Neuron (in vitro differentiated cells): Measurements from ENCODE around the gene SLX9.
"Not testable (repeated sequence)": the region's sequence is repeated elsewhere in the genome, so short reads cannot be mapped to it uniquely, and the experiment has no call there.

Experiments
- H2AFZ ChIP-seq: one replicate; pipeline ENCODE4 v1.6.1; 2013; ENCODE audit warnings: low read depth, mild to moderate bottlenecking, inconsistent platforms, low read length, moderate library complexity
- H3K27me3 ChIP-seq: one replicate; pipeline ENCODE4 v1.6.1; 2013; ENCODE audit warnings: low read length; ENCODE audit not compliant: insufficient read depth
- H3K36me3 ChIP-seq: one replicate; pipeline ENCODE4 v1.6.1; 2013; ENCODE audit warnings: low read length; ENCODE audit not compliant: insufficient read depth
- H3K4me1 ChIP-seq: one replicate; pipeline ENCODE4 v1.6.1; 2013; ENCODE audit warnings: low read length; ENCODE audit not compliant: insufficient read depth
- H3K4me3 ChIP-seq: 2 replicates; pipeline ENCODE4 v1.5.1; 2013; ENCODE audit warnings: mild to moderate bottlenecking, low read length, moderate library complexity
- H3K9me3 ChIP-seq: one replicate; pipeline ENCODE4 v1.6.1; 2013; ENCODE audit warnings: low read length

Gene SLX9

GRCh38 chr21:44926331-44927101 lies 13.3 kb upstream of the SLX9 start:
- H3K4me1 ChIP-seq, result peaks cover 13% of the 10 kb centered on the region
- H3K36me3 ChIP-seq, result no peaks in the 10 kb centered on the region
- H2AFZ ChIP-seq, result no peak overlapping the region
- peaks cover 57% of the 10 kb centered on the region for H3K27me3 ChIP-seq
- H3K9me3 ChIP-seq, result peaks cover 5% of the 10 kb centered on the region
- no peak overlapping the region for H3K4me3 ChIP-seq

- H3K9me3 ChIP-seq, result peaks cover 5% of the 10 kb centered on the region
- peaks cover 64% of the 10 kb centered on the region for H3K27me3 ChIP-seq
- H3K4me1 ChIP-seq, result peaks cover 13% of the 10 kb centered on the region
- no peak overlapping the region for H2AFZ ChIP-seq
- H3K4me3 ChIP-seq, result no peak overlapping the region
- no peaks in the 10 kb centered on the region for H3K36me3 ChIP-seq
Observed at GRCh38 chr21:44927259-44927586, 12.6 kb upstream of the SLX9 start.

- Histone ChIP-seq H3K4me1 (peaks cover 13% of the 10 kb centered on the region), H3K36me3 (no peaks in the 10 kb centered on the region), H3K4me3 (no peak overlapping the region), H2AFZ (no peak overlapping the region), H3K27me3 (peaks cover 69% of the 10 kb centered on the region), H3K9me3 (peaks cover 5% of the 10 kb centered on the region)
Observed at GRCh38 chr21:44927587-44928461, 12.0 kb upstream of the SLX9 start.

GRCh38 chr21:44928500-44929241 lies 11.2 kb upstream of the SLX9 start:
- H2AFZ ChIP-seq, H3K36me3 ChIP-seq, H3K9me3 ChIP-seq, H3K4me3 ChIP-seq: not testable (repeated sequence)
- H3K27me3 ChIP-seq, result peaks cover 69% of the 10 kb centered on the region
- peaks cover 13% of the 10 kb centered on the region for H3K4me1 ChIP-seq

GRCh38 chr21:44929242-44929798 lies 10.5 kb upstream of the SLX9 start:
- Histone ChIP-seq H3K9me3 (peaks cover 4% of the 10 kb centered on the region), H3K27me3 (peaks cover 69% of the 10 kb centered on the region), H3K4me1 (peaks cover 13% of the 10 kb centered on the region), H3K36me3 (no peaks in the 10 kb centered on the region), H2AFZ (no peak overlapping the region), H3K4me3 (no peak overlapping the region)

- Histone ChIP-seq H3K9me3 (no peaks in the 10 kb centered on the region), H2AFZ (no peak overlapping the region), H3K27me3 (peaks cover 63% of the 10 kb centered on the region), H3K4me1 (peaks cover 13% of the 10 kb centered on the region), H3K36me3 (no peaks in the 10 kb centered on the region), H3K4me3 (no peak overlapping the region)
Observed at GRCh38 chr21:44929799-44930542, 9.9 kb upstream of the SLX9 start.

GRCh38 chr21:44930543-44930981 lies 9.3 kb upstream of the SLX9 start:
- no peaks in the 10 kb centered on the region for H3K9me3 ChIP-seq
- H3K27me3 ChIP-seq, result peaks cover 63% of the 10 kb centered on the region
- H3K4me1 ChIP-seq, result peaks cover 13% of the 10 kb centered on the region
- no peak overlapping the region for H3K4me3 ChIP-seq
- no peaks in the 10 kb centered on the region for H3K36me3 ChIP-seq
- no peak overlapping the region for H2AFZ ChIP-seq

GRCh38 chr21:44931137-44931500 lies 8.7 kb upstream of the SLX9 start:
- Histone ChIP-seq H3K9me3 (no peaks in the 10 kb centered on the region), H3K4me1 (peaks cover 13% of the 10 kb centered on the region), H2AFZ (no peak overlapping the region), H3K36me3 (no peaks in the 10 kb centered on the region), H3K27me3 (peaks cover 62% of the 10 kb centered on the region), H3K4me3 (no peak overlapping the region)

- H2AFZ ChIP-seq, result no peak overlapping the region
- H3K4me1 ChIP-seq, result peaks cover 13% of the 10 kb centered on the region
- peaks cover 56% of the 10 kb centered on the region for H3K27me3 ChIP-seq
- H3K4me3 ChIP-seq, result no peak overlapping the region
- no peaks in the 10 kb centered on the region for H3K36me3 ChIP-seq
- no peaks in the 10 kb centered on the region for H3K9me3 ChIP-seq
Observed at GRCh38 chr21:44931501-44932407, 8.1 kb upstream of the SLX9 start.

GRCh38 chr21:44932408-44933181 lies 7.2 kb upstream of the SLX9 start:
- H3K4me1 ChIP-seq, result peaks cover 6% of the 10 kb centered on the region
- no peaks in the 10 kb centered on the region for H3K9me3 ChIP-seq
- no peaks in the 10 kb centered on the region for H3K36me3 ChIP-seq
- H3K27me3 ChIP-seq, result peaks cover 50% of the 10 kb centered on the region
- H3K4me3 ChIP-seq, result no peak overlapping the region
- H2AFZ ChIP-seq, result no peak overlapping the region

- Histone ChIP-seq H2AFZ (no peak overlapping the region), H3K27me3 (peaks cover 42% of the 10 kb centered on the region), H3K36me3 (no peaks in the 10 kb centered on the region), H3K4me3 (no peak overlapping the region), H3K9me3 (no peaks in the 10 kb centered on the region), H3K4me1 (peaks cover 2% of the 10 kb centered on the region)
Observed at GRCh38 chr21:44933199-44933917, 6.5 kb upstream of the SLX9 start.
